Caco-2 (cell line): ENCODE measurements around the gene ZNF777. TPM values are rescaled to one million over a fixed set of nuclear protein-coding genes. Genes with fewer than 3 reads are reported as not detected.

Experiments used
- BruUV-seq: library from RNA; stranded (reverse); fragments of 400-500 nt; replicated peaks from 2 replicates; lab custom pipeline; 2021; lab: Mats Ljungman, UMichigan
- CTCF ChIA-PET: fragments of 300-600 bp; sonication (Branson Sonifier 250); formaldehyde crosslinking; loops from one replicate; lab custom pipeline; 2022; ENCODE audit warnings: antibody characterized with exemption; lab: Charles Lee
- POLR2A ChIA-PET: fragments of 300-600 bp; sonication (Branson Sonifier 250); formaldehyde crosslinking; loops from one replicate; lab custom pipeline; 2022; ENCODE audit warnings: antibody characterized with exemption; lab: Charles Lee
- DNase-seq, 2 experiments: peaks; one replicate each; pipeline versions ENCODE4 v3.0.0 to v3.0.0-alpha.2; 2020 to 2022
- H3K27me3 ChIP-seq: replicated peaks from 2 replicates; pipeline ENCODE4 v1.6.0; 2011; ENCODE audit warnings: low read length; ENCODE audit not compliant: control insufficient read depth, insufficient read depth
- H3K36me3 ChIP-seq: 2 replicates; pipeline ENCODE4 v1.5.1; 2011; ENCODE audit warnings: low read length; ENCODE audit not compliant: control insufficient read depth, insufficient read depth
- H3K4me1 ChIP-seq: fragments of 250-450 bp; sonication (Bioruptor Pico); 2 replicates; pipeline ENCODE4 v1.5.1; 2020; ENCODE audit warnings: mild to moderate bottlenecking
- H3K4me3 ChIP-seq: 2 replicates; pipeline ENCODE4 v1.5.1; 2011; ENCODE audit warnings: low read depth, mild to moderate bottlenecking, control low read depth, low read length
- H3K9me3 ChIP-seq: fragments of 250-450 bp; sonication (Bioruptor Pico); 2 replicates; pipeline ENCODE4 v1.5.1; 2020; ENCODE audit warnings: mild to moderate bottlenecking, moderate library complexity
- H3K27ac Mint-ChIP-seq: one replicate; pipeline ENCODE4 v1.8.0; 2022; ENCODE audit warnings: mixed read lengths; ENCODE audit not compliant: unreplicated experiment
- H3K27me3 Mint-ChIP-seq: one replicate; pipeline ENCODE4 v1.8.0; 2022; ENCODE audit warnings: mixed read lengths; ENCODE audit not compliant: insufficient read depth, unreplicated experiment
- H3K36me3 Mint-ChIP-seq: one replicate; pipeline ENCODE4 v1.8.0; 2022; ENCODE audit warnings: mild to moderate bottlenecking, mixed read lengths; ENCODE audit not compliant: insufficient read depth, unreplicated experiment
- H3K4me1 Mint-ChIP-seq: one replicate; pipeline ENCODE4 v1.8.0; 2022; ENCODE audit warnings: low read depth, mixed read lengths; ENCODE audit not compliant: unreplicated experiment
- H3K4me3 Mint-ChIP-seq: one replicate; pipeline ENCODE4 v1.8.0; 2022; ENCODE audit warnings: mild to moderate bottlenecking, moderate library complexity, mixed read lengths; ENCODE audit not compliant: unreplicated experiment
- H3K9me3 Mint-ChIP-seq: one replicate; pipeline ENCODE4 v1.8.0; 2022; ENCODE audit warnings: mixed read lengths; ENCODE audit not compliant: unreplicated experiment
- CTCF ChIP-seq, 2 experiments: fragments of 200-600 bp in 1 of 2; IDR thresholded peaks; 1 replicate in 1 of 2; 2 replicates in 1 of 2; pipeline versions ENCODE4 v1.5.1 to v1.8.0; 2011 to 2022; ENCODE audit warnings: antibody characterized with exemption in 1 of 2, control low read depth in 1 of 2, inconsistent platforms in 1 of 2, low read depth in 1 of 2, low read length in 1 of 2, mild to moderate bottlenecking in 1 of 2, moderate library complexity in 1 of 2; ENCODE audit not compliant: insufficient read depth in 1 of 2, severe bottlenecking in 1 of 2, unreplicated experiment in 1 of 2
- intact Hi-C: fragments of 100-400 bp; cut with micrococcal nuclease; formaldehyde crosslinking; loops from one replicate; pipeline ENCODE4 v1.10.0; 2022; ENCODE audit not compliant: unreplicated experiment
- total RNA-seq: library from RNA; stranded (reverse); gene quantifications from 2 replicates; pipeline ENCODE4 v1.2.3, GENCODE V29; 2022

Gene ZNF777
- total RNA-seq, 1 experiment from 2014 or later = 22.7 TPM

- intact Hi-C loops = no loop called here
- POLR2A ChIA-PET = no interaction called here
- H3K36me3 ChIP-seq = no peaks in the 10 kb centered on the region
- H3K9me3 ChIP-seq = no peaks in the 10 kb centered on the region
- peaks cover 7% of the 10 kb centered on the region for H3K4me1 Mint-ChIP-seq
- CTCF ChIA-PET = no interaction called here
- peak overlapping the region; percentile 58 for H3K4me3 Mint-ChIP-seq
- H3K27ac Mint-ChIP-seq = no peak overlapping the region
- no peaks in the 10 kb centered on the region for H3K4me1 ChIP-seq
- no peaks in the 10 kb centered on the region for H3K9me3 Mint-ChIP-seq
- H3K4me3 ChIP-seq = no peak overlapping the region
- H3K27me3 Mint-ChIP-seq = peaks cover 3% of the 10 kb centered on the region
- no peaks in the 10 kb centered on the region for H3K27me3 ChIP-seq
- TF ChIP-seq CTCF (IDR thresholded peaks at IDR 0.05; ENCODE audit: insufficient read depth in 1 of 2, low read depth in 1 of 2, low read length in 1 of 2, severe bottlenecking in 1 of 2, unreplicated experiment in 1 of 2) = no peak
- H3K36me3 Mint-ChIP-seq = peaks cover 23% of the 10 kb centered on the region
- DNase-seq = no peak
- BruUV-seq = no TSS peak
Measured at GRCh38 chr7:149458235-149458634, 2.6 kb downstream of the ZNF777 start.

DNA sequence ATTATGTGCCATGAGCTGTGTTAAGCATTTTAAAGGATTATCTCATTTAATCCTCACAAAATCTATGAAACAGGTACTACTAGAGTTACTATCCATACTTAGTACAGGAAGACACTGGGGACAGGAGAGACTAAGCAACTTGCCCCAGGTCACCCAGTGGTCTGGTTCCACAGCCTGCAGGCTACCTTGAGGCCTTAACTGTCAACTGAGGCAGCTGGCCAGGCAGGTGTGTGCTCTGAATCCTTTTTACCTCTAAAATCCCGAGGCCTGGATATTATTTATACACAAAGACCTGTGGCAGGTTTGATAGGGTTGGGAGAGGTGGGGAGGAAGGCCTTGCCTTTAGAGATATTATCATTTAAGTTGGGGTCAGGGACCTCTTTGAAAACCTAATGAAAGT, 3.1 kb downstream of the ZNF777 start:
- BruUV-seq = no TSS peak
- Histone ChIP-seq H3K27me3 (no peaks in the 10 kb centered on the region), H3K4me1 (no peaks in the 10 kb centered on the region), H3K4me3 (no peak overlapping the region), H3K9me3 (no peaks in the 10 kb centered on the region), H3K36me3 (no peaks in the 10 kb centered on the region)
- H3K9me3 Mint-ChIP-seq = no peaks in the 10 kb centered on the region
- peaks cover 3% of the 10 kb centered on the region for H3K27me3 Mint-ChIP-seq
- TF ChIP-seq CTCF (IDR thresholded peaks at IDR 0.05; ENCODE audit: insufficient read depth in 1 of 2, low read depth in 1 of 2, low read length in 1 of 2, severe bottlenecking in 1 of 2, unreplicated experiment in 1 of 2) = no peak
- peak overlapping the region; percentile 58 for H3K4me3 Mint-ChIP-seq
- H3K36me3 Mint-ChIP-seq = peaks cover 26% of the 10 kb centered on the region
- intact Hi-C loops = no loop called here
- H3K27ac Mint-ChIP-seq = no peak overlapping the region
- H3K4me1 Mint-ChIP-seq = peaks cover 7% of the 10 kb centered on the region
- DNase-seq = no peak
- ChIA-PET POLR2A (no interaction called here), CTCF (no interaction called here)

- Histone ChIP-seq H3K27me3 (no peaks in the 10 kb centered on the region), H3K36me3 (no peaks in the 10 kb centered on the region), H3K4me3 (no peak overlapping the region), H3K4me1 (no peaks in the 10 kb centered on the region), H3K9me3 (no peaks in the 10 kb centered on the region)
- POLR2A ChIA-PET = no interaction called here
- H3K36me3 Mint-ChIP-seq = peaks cover 29% of the 10 kb centered on the region
- no peak overlapping the region for H3K27ac Mint-ChIP-seq
- peaks cover 3% of the 10 kb centered on the region for H3K27me3 Mint-ChIP-seq
- DNase-seq = no peak
- intact Hi-C loops = no loop called here
- H3K4me1 Mint-ChIP-seq = peaks cover 7% of the 10 kb centered on the region
- H3K9me3 Mint-ChIP-seq = no peaks in the 10 kb centered on the region
- no TSS peak for BruUV-seq
- H3K4me3 Mint-ChIP-seq = no peak overlapping the region
- CTCF ChIA-PET = no interaction called here
- no peak for TF ChIP-seq CTCF (IDR thresholded peaks at IDR 0.05; ENCODE audit: insufficient read depth in 1 of 2, low read depth in 1 of 2, low read length in 1 of 2, severe bottlenecking in 1 of 2, unreplicated experiment in 1 of 2)
Measured at GRCh38 chr7:149456506-149457421, 4.1 kb downstream of the ZNF777 start.
